HL-60 (cell line): Measurements from ENCODE around the gene PLIN3.
"Not testable (repeated sequence)": the region's sequence is repeated elsewhere in the genome, so short reads cannot be mapped to it uniquely, and the experiment has no call there.

Experiments
- GABPA ChIP-seq: IDR thresholded peaks from 2 replicates; pipeline ENCODE4 v1.6.1; 2012; ENCODE audit warnings: low read depth
- POLR2AphosphoS5 ChIP-seq: IDR thresholded peaks from 2 replicates; pipeline ENCODE4 v1.6.1; 2012; ENCODE audit warnings: low read depth
- REST ChIP-seq: IDR thresholded peaks from 2 replicates; pipeline ENCODE4 v1.6.1; 2012; ENCODE audit warnings: low read depth; ENCODE audit not compliant: insufficient replicate concordance
- SPI1 ChIP-seq: IDR thresholded peaks from 2 replicates; pipeline ENCODE4 v1.6.1; 2012; ENCODE audit warnings: low read depth, mild to moderate bottlenecking, borderline replicate concordance
- TF ChIP-seq, protein P1 (sequence below): IDR thresholded peaks from one replicate; pipeline ENCODE4 v1.5.1; 2011; ENCODE audit warnings: low read length, control low read depth, inconsistent platforms; ENCODE audit not compliant: insufficient read depth

DNA sequence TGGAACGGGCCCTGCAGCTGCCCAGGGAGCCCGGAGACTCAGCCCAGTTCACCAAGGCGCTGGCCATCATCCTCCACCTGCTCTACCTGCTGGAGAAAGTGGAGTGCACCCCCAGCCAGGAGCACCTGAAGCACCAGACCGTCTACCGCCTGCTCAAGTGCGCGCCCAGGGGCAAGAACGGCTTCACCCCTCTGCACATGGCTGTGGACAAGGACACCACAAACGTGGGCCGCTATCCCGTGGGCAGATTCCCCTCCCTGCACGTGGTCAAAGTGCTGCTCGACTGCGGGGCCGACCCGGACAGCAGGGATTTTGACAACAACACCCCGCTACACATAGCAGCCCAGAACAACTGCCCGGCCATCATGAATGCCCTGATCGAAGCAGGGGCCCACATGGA lies 74.2 kb downstream of the PLIN3 start:
- TF ChIP-seq, protein P1, sequence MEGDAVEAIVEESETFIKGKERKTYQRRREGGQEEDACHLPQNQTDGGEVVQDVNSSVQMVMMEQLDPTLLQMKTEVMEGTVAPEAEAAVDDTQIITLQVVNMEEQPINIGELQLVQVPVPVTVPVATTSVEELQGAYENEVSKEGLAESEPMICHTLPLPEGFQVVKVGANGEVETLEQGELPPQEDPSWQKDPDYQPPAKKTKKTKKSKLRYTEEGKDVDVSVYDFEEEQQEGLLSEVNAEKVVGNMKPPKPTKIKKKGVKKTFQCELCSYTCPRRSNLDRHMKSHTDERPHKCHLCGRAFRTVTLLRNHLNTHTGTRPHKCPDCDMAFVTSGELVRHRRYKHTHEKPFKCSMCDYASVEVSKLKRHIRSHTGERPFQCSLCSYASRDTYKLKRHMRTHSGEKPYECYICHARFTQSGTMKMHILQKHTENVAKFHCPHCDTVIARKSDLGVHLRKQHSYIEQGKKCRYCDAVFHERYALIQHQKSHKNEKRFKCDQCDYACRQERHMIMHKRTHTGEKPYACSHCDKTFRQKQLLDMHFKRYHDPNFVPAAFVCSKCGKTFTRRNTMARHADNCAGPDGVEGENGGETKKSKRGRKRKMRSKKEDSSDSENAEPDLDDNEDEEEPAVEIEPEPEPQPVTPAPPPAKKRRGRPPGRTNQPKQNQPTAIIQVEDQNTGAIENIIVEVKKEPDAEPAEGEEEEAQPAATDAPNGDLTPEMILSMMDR, result not testable (repeated sequence)
- not testable (repeated sequence) for TF ChIP-seq POLR2AphosphoS5, REST, SPI1, GABPA
